Prostate gland (tissue), 2 donors: Measurements from ENCODE around the gene ZCCHC2. TPM values are rescaled to one million over a fixed set of nuclear protein-coding genes. Genes with fewer than 3 reads are reported as not detected.

Source experiments
- DNase-seq: peaks from one replicate; pipeline ENCODE4 v3.0.0-alpha.2; 2019; ENCODE audit warnings: low spot score
- H3K27ac ChIP-seq, 2 donors: fragments of 200-600 bp; sonication (generic); 2 replicates each; pipeline ENCODE4 v1.5.1; 2017 to 2019
- H3K27me3 ChIP-seq: fragments of 200-600 bp; sonication (generic); replicated peaks from 2 replicates; pipeline ENCODE4 v1.5.1; 2019; ENCODE audit not compliant: insufficient read depth
- H3K36me3 ChIP-seq, 2 donors: fragments of 200-600 bp; sonication (generic); 1 replicate in 1 of 2; 2 replicates in 1 of 2; pipeline versions ENCODE4 v1.5.1 to v1.8.1; 2017 to 2019
- H3K4me1 ChIP-seq: fragments of 200-600 bp; sonication (generic); replicated peaks from 2 replicates; pipeline ENCODE4 v1.5.1; 2019
- H3K4me3 ChIP-seq, 2 donors: fragments of 200-600 bp; sonication (generic); 2 replicates each; pipeline ENCODE4 v1.5.1; 2017 to 2019
- H3K9me3 ChIP-seq: fragments of 200-600 bp; sonication (generic); 2 replicates; pipeline ENCODE4 v1.5.1; 2017
- POLR2A ChIP-seq: fragments of 450-650 bp; IDR thresholded peaks from one replicate; pipeline ENCODE4 v1.6.1; 2016; ENCODE audit warnings: antibody characterized with exemption, mild to moderate bottlenecking
- POLR2AphosphoS5 ChIP-seq: sonication (generic); formaldehyde crosslinking; IDR thresholded peaks from one replicate; pipeline ENCODE4 v1.6.1; 2017; ENCODE audit warnings: antibody characterized with exemption
- WGBS: methylation state at CpG from one replicate; pipeline ENCODE4 v1.1.5; 2018; 5-methylcytosine and 5-hydroxymethylcytosine counted together
- intact Hi-C: fragments of 100-400 bp; cut with DNase I; formaldehyde crosslinking; loops from one replicate; pipeline ENCODE4 v1.14.2; 2022
- total RNA-seq, 2 donors: library from RNA; depleted of rRNA; stranded (reverse); fragments of >200 nt; gene quantifications; one replicate each; pipeline ENCODE4 v1.1.0, GENCODE V29; 2016
- TF ChIP-seq, protein P1 (sequence below), 4 experiments: fragments of 200-600 bp in 2 of 4; fragments of 450-650 bp in 2 of 4; sonication (generic) in 2 of 4; IDR thresholded peaks; 1 replicate in 3 of 4; 2 replicates in 1 of 4; pipeline ENCODE4 v1.5.1; 2016 to 2019; ENCODE audit warnings: antibody characterized with exemption in 4 of 4, mild to moderate bottlenecking in 2 of 4, moderate library complexity in 2 of 4

Gene ZCCHC2
- total RNA-seq, 2 donors from 2014 or later = 18.7 to 39.4 TPM

DNA sequence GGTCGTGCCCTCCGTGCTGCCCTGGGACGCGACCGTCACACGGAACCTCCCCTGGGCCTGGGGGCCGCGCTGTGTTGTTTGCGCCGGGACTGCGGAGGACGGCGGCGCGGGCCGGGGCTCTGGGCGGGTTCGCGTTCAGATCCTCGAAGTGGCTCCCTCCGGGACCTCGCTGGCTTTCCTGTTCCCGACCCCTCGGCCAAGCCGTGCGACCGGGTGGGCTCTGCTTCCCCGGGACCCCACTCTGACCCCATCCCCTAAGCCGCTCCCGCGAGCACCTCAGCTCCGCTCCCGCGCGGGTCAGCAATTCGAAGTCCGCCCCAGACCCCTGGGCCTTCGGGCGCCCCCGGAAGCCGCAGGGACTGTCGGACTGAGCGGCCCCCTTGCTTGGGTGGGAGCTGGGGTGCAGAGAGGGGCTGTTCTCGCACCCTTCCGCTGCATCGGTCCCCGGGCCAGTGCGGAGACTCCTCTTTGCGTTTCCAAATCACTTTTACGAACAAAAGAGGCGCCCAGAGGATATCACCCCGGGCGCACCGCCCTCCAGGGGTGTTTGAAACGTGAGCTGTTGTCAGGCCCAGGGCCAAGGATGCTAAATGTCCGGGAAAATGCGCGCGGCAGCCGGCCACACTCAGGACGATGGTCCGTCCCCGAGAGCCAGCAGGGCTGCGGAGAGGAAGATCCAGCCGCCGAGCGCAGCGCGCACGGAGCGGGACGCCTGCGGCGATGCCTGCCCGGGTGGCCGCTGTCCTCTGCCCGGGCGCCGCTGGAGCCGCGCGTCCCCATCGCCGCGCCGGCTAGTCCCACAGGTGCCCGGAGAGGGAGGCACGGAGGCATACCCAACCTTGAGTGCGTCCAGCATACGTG is 73.5 kb downstream of the ZCCHC2 start:
- Histone ChIP-seq H3K27ac (no peak overlapping the region), H3K4me3 (no peak overlapping the region), H3K4me1 (no peaks in the 10 kb centered on the region), H3K9me3 (no peaks in the 10 kb centered on the region), H3K27me3 (peaks cover 3% of the 10 kb centered on the region), H3K36me3 (no peaks in the 10 kb centered on the region)
- intact Hi-C loops = no loop called here
- TF ChIP-seq POLR2A (no peak), POLR2AphosphoS5 (no peak)
- TF ChIP-seq, protein P1, sequence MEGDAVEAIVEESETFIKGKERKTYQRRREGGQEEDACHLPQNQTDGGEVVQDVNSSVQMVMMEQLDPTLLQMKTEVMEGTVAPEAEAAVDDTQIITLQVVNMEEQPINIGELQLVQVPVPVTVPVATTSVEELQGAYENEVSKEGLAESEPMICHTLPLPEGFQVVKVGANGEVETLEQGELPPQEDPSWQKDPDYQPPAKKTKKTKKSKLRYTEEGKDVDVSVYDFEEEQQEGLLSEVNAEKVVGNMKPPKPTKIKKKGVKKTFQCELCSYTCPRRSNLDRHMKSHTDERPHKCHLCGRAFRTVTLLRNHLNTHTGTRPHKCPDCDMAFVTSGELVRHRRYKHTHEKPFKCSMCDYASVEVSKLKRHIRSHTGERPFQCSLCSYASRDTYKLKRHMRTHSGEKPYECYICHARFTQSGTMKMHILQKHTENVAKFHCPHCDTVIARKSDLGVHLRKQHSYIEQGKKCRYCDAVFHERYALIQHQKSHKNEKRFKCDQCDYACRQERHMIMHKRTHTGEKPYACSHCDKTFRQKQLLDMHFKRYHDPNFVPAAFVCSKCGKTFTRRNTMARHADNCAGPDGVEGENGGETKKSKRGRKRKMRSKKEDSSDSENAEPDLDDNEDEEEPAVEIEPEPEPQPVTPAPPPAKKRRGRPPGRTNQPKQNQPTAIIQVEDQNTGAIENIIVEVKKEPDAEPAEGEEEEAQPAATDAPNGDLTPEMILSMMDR (IDR thresholded peaks at IDR 0.05) = no peak
- whole genome bisulfite sequencing = 9% methylated on average over 79 of the region's 90 CpGs
- DNase-seq = no peak

GRCh38 chr18:62601871-62602270 is 79.0 kb downstream of the ZCCHC2 start:
- H3K4me3 ChIP-seq = no peak overlapping the region
- no peak overlapping the region for H3K27ac ChIP-seq
- H3K27me3 ChIP-seq = peaks cover 3% of the 10 kb centered on the region
- TF ChIP-seq POLR2AphosphoS5 (no peak), POLR2A (no peak)
- TF ChIP-seq, protein P1 (IDR thresholded peaks at IDR 0.05) = no peak
- H3K4me1 ChIP-seq = no peaks in the 10 kb centered on the region
- H3K36me3 ChIP-seq = no peaks in the 10 kb centered on the region
- WGBS = 85% methylated on average over 8 of the region's 8 CpGs
- intact Hi-C loops = no loop called here
- no peaks in the 10 kb centered on the region for H3K9me3 ChIP-seq
- no peak for DNase-seq

GRCh38 chr18:62602706-62603105 is 79.9 kb downstream of the ZCCHC2 start:
- no peak overlapping the region for H3K27ac ChIP-seq
- intact Hi-C loops = no loop called here
- no peak for DNase-seq
- WGBS = 93% methylated on average over 8 of the region's 8 CpGs
- no peaks in the 10 kb centered on the region for H3K4me1 ChIP-seq
- TF ChIP-seq POLR2A (no peak), POLR2AphosphoS5 (no peak)
- TF ChIP-seq, protein P1 (IDR thresholded peaks at IDR 0.05) = no peak
- no peaks in the 10 kb centered on the region for H3K36me3 ChIP-seq
- H3K27me3 ChIP-seq = no peaks in the 10 kb centered on the region
- H3K9me3 ChIP-seq = no peaks in the 10 kb centered on the region
- no peak overlapping the region for H3K4me3 ChIP-seq

GRCh38 chr18:62603211-62603610 is 80.4 kb downstream of the ZCCHC2 start:
- no peaks in the 10 kb centered on the region for H3K36me3 ChIP-seq
- intact Hi-C loops = no loop called here
- TF ChIP-seq, protein P1 (IDR thresholded peaks at IDR 0.05) = no peak
- no peak for TF ChIP-seq POLR2AphosphoS5
- no peak for TF ChIP-seq POLR2A
- no peaks in the 10 kb centered on the region for H3K27me3 ChIP-seq
- H3K27ac ChIP-seq = no peak overlapping the region
- H3K4me1 ChIP-seq = no peaks in the 10 kb centered on the region
- no peaks in the 10 kb centered on the region for H3K9me3 ChIP-seq
- H3K4me3 ChIP-seq = no peak overlapping the region
- WGBS = 76% methylated on average over 6 of the region's 6 CpGs
- DNase-seq = no peak

- intact Hi-C loops = no loop called here
- no peaks in the 10 kb centered on the region for H3K9me3 ChIP-seq
- no peak overlapping the region for H3K27ac ChIP-seq
- H3K4me3 ChIP-seq = no peak overlapping the region
- no peaks in the 10 kb centered on the region for H3K36me3 ChIP-seq
- no peaks in the 10 kb centered on the region for H3K27me3 ChIP-seq
- no peaks in the 10 kb centered on the region for H3K4me1 ChIP-seq
- 85% methylated on average over 13 of the region's 13 CpGs for WGBS
- TF ChIP-seq POLR2AphosphoS5 (no peak), POLR2A (no peak)
- TF ChIP-seq, protein P1 (IDR thresholded peaks at IDR 0.05) = no peak
- no peak for DNase-seq
Observed at GRCh38 chr18:62603979-62604378, 81.2 kb downstream of the ZCCHC2 start.
